Fibroblast of mammary gland (primary cell): ENCODE data around the gene NGRN.
"Not testable (repeated sequence)": the region's sequence is repeated elsewhere in the genome, so short reads cannot be mapped to it uniquely, and the experiment has no call there.

Experiments
- DNase-seq: peaks from one replicate; pipeline ENCODE4 v3.0.0-alpha.2; 2010; ENCODE audit warnings: low read depth
- H3K4me3 ChIP-seq: 2 replicates; pipeline ENCODE4 v1.5.1; 2011; ENCODE audit warnings: low read depth, mild to moderate bottlenecking, low read length, moderate library complexity; ENCODE audit not compliant: control insufficient read depth
- CTCF ChIP-seq: conservative IDR thresholded peaks from 2 replicates; pipeline ENCODE4 v1.5.1; 2011; ENCODE audit warnings: low read depth, low read length, inconsistent platforms; ENCODE audit not compliant: control insufficient read depth, insufficient read depth

Gene NGRN

GRCh38 chr15:90286678-90287077 is 21.2 kb downstream of the NGRN start:
- DNase-seq, result peak; percentile 50
- H3K4me3 ChIP-seq, result no peak overlapping the region
- TF ChIP-seq CTCF, result peak; percentile 43

GRCh38 chr15:90287101-90287500 is 21.6 kb downstream of the NGRN start:
- DNase-seq, result no peak
- no peak overlapping the region for H3K4me3 ChIP-seq
- TF ChIP-seq CTCF, result no peak

GRCh38 chr15:90287946-90288345 is 22.5 kb downstream of the NGRN start:
- no peak overlapping the region for H3K4me3 ChIP-seq
- no peak for DNase-seq
- TF ChIP-seq CTCF, result no peak

- TF ChIP-seq CTCF, result no peak
- H3K4me3 ChIP-seq, result no peak overlapping the region
- DNase-seq, result peak; percentile 24
Observed at GRCh38 chr15:90291679-90292356, 26.3 kb downstream of the NGRN start.

GRCh38 chr15:90293040-90293810 is 27.8 kb downstream of the NGRN start:
- DNase-seq, result peak; percentile 38
- TF ChIP-seq CTCF, result peak; percentile 73

GRCh38 chr15:90294159-90294558 is 28.7 kb downstream of the NGRN start:
- no peak for TF ChIP-seq CTCF
- no peak overlapping the region for H3K4me3 ChIP-seq

More at GRCh38 chr15:90293040-90293810, 27.8 kb downstream of the NGRN start:
- H3K4me3 ChIP-seq, result not testable (repeated sequence)

More at GRCh38 chr15:90294159-90294558, 28.7 kb downstream of the NGRN start:
- no peak for DNase-seq
